PFSK-1 (cell line): ENCODE data around the gene FYN.

Experiments
- FOXP2 ChIP-seq: optimal IDR thresholded peaks from 2 replicates; pipeline ENCODE3; 2011; ENCODE audit warnings: borderline replicate concordance, control low read depth, inconsistent platforms; ENCODE audit not compliant: insufficient read depth; ENCODE audit errors: extremely low read length, extremely low read depth
- POLR2AphosphoS5 ChIP-seq: IDR thresholded peaks from 2 replicates; pipeline ENCODE4 v1.6.1; 2012; ENCODE audit warnings: low read depth, mild to moderate bottlenecking, control low read depth, low read length, moderate library complexity
- REST ChIP-seq, 2 experiments: IDR thresholded peaks; 2 replicates each; pipeline versions ENCODE4 v1.6.1 to v1.8.0; 2011 to 2012; ENCODE audit warnings: low read depth in 2 of 2, low read length in 2 of 2, control low read depth in 1 of 2, inconsistent platforms in 1 of 2, mild to moderate bottlenecking in 1 of 2, moderate library complexity in 1 of 2; ENCODE audit not compliant: insufficient read depth in 1 of 2
- SIN3A ChIP-seq: IDR thresholded peaks from 2 replicates; pipeline ENCODE4 v1.6.1; 2012; ENCODE audit warnings: mild to moderate bottlenecking, low read length, moderate library complexity, borderline replicate concordance; ENCODE audit not compliant: insufficient read depth
- TAF1 ChIP-seq: IDR thresholded peaks from 2 replicates; pipeline ENCODE4 v1.6.1; 2012; ENCODE audit warnings: low read length, control low read depth, borderline replicate concordance; ENCODE audit not compliant: insufficient read depth

FYN gene

GRCh38 chr6:111793711-111794111, 79.5 kb downstream of the FYN start:
- no peak for TF ChIP-seq SIN3A
- TF ChIP-seq TAF1 = no peak
- no peak for TF ChIP-seq POLR2AphosphoS5
- TF ChIP-seq FOXP2 = no peak
- TF ChIP-seq REST (IDR thresholded peaks at IDR 0.05; ENCODE audit: insufficient read depth in 1 of 2, low read depth in 2 of 2, low read length in 2 of 2) = no peak

- TF ChIP-seq REST (IDR thresholded peaks at IDR 0.05; ENCODE audit: insufficient read depth in 1 of 2, low read depth in 2 of 2, low read length in 2 of 2) (no peak), POLR2AphosphoS5 (no peak), FOXP2 (no peak), TAF1 (no peak), SIN3A (no peak)
Measured at GRCh38 chr6:111792914-111793700, 80.1 kb downstream of the FYN start.

GRCh38 chr6:111792241-111792640, 81.0 kb downstream of the FYN start:
- TF ChIP-seq POLR2AphosphoS5 (no peak), FOXP2 (no peak), REST (IDR thresholded peaks at IDR 0.05; ENCODE audit: insufficient read depth in 1 of 2, low read depth in 2 of 2, low read length in 2 of 2) (no peak), TAF1 (no peak), SIN3A (no peak)

GRCh38 chr6:111791415-111791814, 81.8 kb downstream of the FYN start:
- TF ChIP-seq FOXP2 = no peak
- TF ChIP-seq SIN3A = no peak
- no peak for TF ChIP-seq TAF1
- no peak for TF ChIP-seq REST (IDR thresholded peaks at IDR 0.05; ENCODE audit: insufficient read depth in 1 of 2, low read depth in 2 of 2, low read length in 2 of 2)
- no peak for TF ChIP-seq POLR2AphosphoS5
